CD4-positive, alpha-beta memory T cell (primary cell): Measurements from ENCODE around the gene ELANE. TPM values are rescaled to one million over a fixed set of nuclear protein-coding genes. Genes with fewer than 3 reads are reported as not detected.
A peak's percentile ranks its signal among the peaks of the same experiment; 100 is the strongest.

Experiments used
- CTCF ChIA-PET: fragments of 350-600 bp; sonication (Branson Sonifier 250); formaldehyde crosslinking; loops from one replicate; lab custom pipeline; 2021; ENCODE audit warnings: inconsistent platforms; ENCODE audit not compliant: partially characterized antibody; lab: Charles Lee
- POLR2A ChIA-PET: fragments of 350-600 bp; sonication (Branson Sonifier 250); formaldehyde crosslinking; loops from one replicate; lab custom pipeline; 2021; ENCODE audit not compliant: partially characterized antibody; lab: Charles Lee
- DNase-seq, 5 donors: peaks; one replicate each; pipeline versions ENCODE4 v3.0.0 to v3.0.0-alpha.2; 2020 to 2022; ENCODE audit warnings: mixed read lengths in 1 of 5
- H3K27ac ChIP-seq: one replicate; pipeline ENCODE4 v1.7.0; 2013; ENCODE audit warnings: low read depth, low read length
- H3K27me3 ChIP-seq: 2 replicates; pipeline ENCODE4 v1.7.0; 2013; ENCODE audit warnings: mild to moderate bottlenecking, low read length, moderate library complexity; ENCODE audit not compliant: insufficient read depth
- H3K36me3 ChIP-seq: 2 replicates; pipeline ENCODE4 v1.7.0; 2013; ENCODE audit warnings: mild to moderate bottlenecking, low read length, moderate library complexity; ENCODE audit not compliant: insufficient read depth
- H3K4me1 ChIP-seq: 2 replicates; pipeline ENCODE4 v1.7.0; 2013; ENCODE audit warnings: mild to moderate bottlenecking, low read length, moderate library complexity; ENCODE audit not compliant: insufficient read depth
- H3K4me3 ChIP-seq, 2 donors: one replicate each; pipeline ENCODE4 v1.7.0; 2013; ENCODE audit warnings: low read length in 2 of 2, mild to moderate bottlenecking in 1 of 2
- H3K9me3 ChIP-seq, 2 donors: one replicate each; pipeline ENCODE4 v1.7.0; 2013; ENCODE audit warnings: low read length in 2 of 2, control low read depth in 1 of 2; ENCODE audit not compliant: control insufficient read depth in 1 of 2
- H3K27ac Mint-ChIP-seq, 7 donors: one replicate each; pipeline ENCODE4 v1.8.0; 2020 to 2021; ENCODE audit warnings: mixed read lengths in 7 of 7, mild to moderate bottlenecking in 6 of 7, inconsistent platforms in 3 of 7, moderate library complexity in 3 of 7
- H3K27me3 Mint-ChIP-seq, 2 donors: one replicate each; pipeline ENCODE4 v1.8.0; 2020 to 2021; ENCODE audit warnings: mixed read lengths in 2 of 2
- H3K36me3 Mint-ChIP-seq, 2 donors: one replicate each; pipeline ENCODE4 v1.8.0; 2020 to 2021; ENCODE audit warnings: mixed read lengths in 2 of 2, inconsistent platforms in 1 of 2, mild to moderate bottlenecking in 1 of 2
- H3K4me1 Mint-ChIP-seq, 4 donors: one replicate each; pipeline ENCODE4 v1.8.0; 2020 to 2021; ENCODE audit warnings: mixed read lengths in 4 of 4, mild to moderate bottlenecking in 1 of 4
- H3K4me3 Mint-ChIP-seq, 8 donors: one replicate each; pipeline ENCODE4 v1.8.0; 2020 to 2021; ENCODE audit warnings: mixed read lengths in 8 of 8, mild to moderate bottlenecking in 7 of 8, moderate library complexity in 6 of 8, inconsistent platforms in 3 of 8
- H3K9me3 Mint-ChIP-seq, 8 donors: one replicate each; pipeline ENCODE4 v1.8.0; 2020 to 2021; ENCODE audit warnings: mixed read lengths in 8 of 8, mild to moderate bottlenecking in 5 of 8, inconsistent platforms in 3 of 8, moderate library complexity in 1 of 8
- intact Hi-C: fragments of 100-400 bp; cut with micrococcal nuclease; formaldehyde crosslinking; loops from one replicate; pipeline ENCODE4 v1.15.1; 2023
- polyA plus RNA-seq, 2 donors: library from polyadenylated mRNA; unstranded; fragments of 300-500 nt; fragmentation: Illumina TruSeq; gene quantifications; one replicate each; pipeline ENCODE4 v1.2.3, GENCODE V29; 2021
- total RNA-seq, 2 experiments: library from RNA; stranded (reverse); gene quantifications; one replicate each; pipeline ENCODE4 v1.2.3, GENCODE V29; 2021

ELANE gene
- total and polyA plus RNA-seq, 4 experiments from 2014 or later = not detected

- H3K36me3 ChIP-seq = peaks cover 70% of the 10 kb centered on the region
- no peaks in the 10 kb centered on the region for H3K27me3 ChIP-seq
- POLR2A ChIA-PET = no interaction called here
- no peak overlapping the region for H3K4me3 ChIP-seq
- no peak overlapping the region for H3K27ac Mint-ChIP-seq
- peaks cover 0 to 4% (median 0%) of the 10 kb centered on the region in 8 donors for H3K9me3 Mint-ChIP-seq
- no peaks in the 10 kb centered on the region for H3K9me3 ChIP-seq
- DNase-seq = no peak
- H3K4me1 Mint-ChIP-seq = peaks cover 17 to 42% (median 29%) of the 10 kb centered on the region in 4 donors
- no peaks in the 10 kb centered on the region for H3K27me3 Mint-ChIP-seq
- peaks cover 31% of the 10 kb centered on the region for H3K4me1 ChIP-seq
- H3K36me3 Mint-ChIP-seq = peaks cover 27 to 51% of the 10 kb centered on the region in 2 donors
- H3K4me3 Mint-ChIP-seq = no peak overlapping the region
- intact Hi-C loops = no loop called here
- CTCF ChIA-PET = interaction anchor here (1.1 kb wide), 1 partner anchor 58 kb away, joined by 3 read pairs; no protein-coding TSS in a partner anchor
- H3K27ac ChIP-seq = no peak overlapping the region
These were observed 46.2 kb upstream of the ELANE start for GRCh38 chr19:805600-806550.

- peak overlapping the region in 2 of 7 donors; percentile 73 to 82 for H3K27ac Mint-ChIP-seq
- no peaks in the 10 kb centered on the region for H3K27me3 Mint-ChIP-seq
- CTCF ChIA-PET = interaction anchor here (1.1 kb wide), 1 partner anchor 57 kb away, joined by 3 read pairs; no protein-coding TSS in a partner anchor
These were observed 45.2 kb upstream of the ELANE start for GRCh38 chr19:806815-807421.

GRCh38 chr19:807627-808422 is 44.3 kb upstream of the ELANE start:
- POLR2A ChIA-PET = interaction anchor here (1.4 kb wide), 1 partner anchor 8 kb away, joined by 6 read pairs; no protein-coding TSS in a partner anchor
- no peak overlapping the region for H3K27ac ChIP-seq
- H3K27me3 ChIP-seq = no peaks in the 10 kb centered on the region
- H3K4me3 ChIP-seq = no peak overlapping the region
- peaks cover 9 to 23% (median 16%) of the 10 kb centered on the region in 4 donors for H3K4me1 Mint-ChIP-seq
- no peak for DNase-seq
- peaks cover 12% of the 10 kb centered on the region for H3K4me1 ChIP-seq
- intact Hi-C loops = no loop called here
- peak overlapping the region in 3 of 7 donors; percentile 49 to 82 (median 73) for H3K27ac Mint-ChIP-seq
- H3K36me3 Mint-ChIP-seq = peaks cover 31 to 47% of the 10 kb centered on the region in 2 donors
- CTCF ChIA-PET = no interaction called here
- H3K27me3 Mint-ChIP-seq = no peaks in the 10 kb centered on the region
- no peaks in the 10 kb centered on the region for H3K9me3 ChIP-seq
- peaks cover 74% of the 10 kb centered on the region for H3K36me3 ChIP-seq
- H3K4me3 Mint-ChIP-seq = peak overlapping the region in 3 of 8 donors; percentile 15 to 55 (median 43)
- H3K9me3 Mint-ChIP-seq = peaks cover 0 to 6% (median 0%) of the 10 kb centered on the region in 8 donors

More at GRCh38 chr19:806815-807421, 45.2 kb upstream of the ELANE start:
- Histone ChIP-seq H3K9me3 (no peaks in the 10 kb centered on the region), H3K36me3 (peaks cover 74% of the 10 kb centered on the region), H3K4me3 (no peak overlapping the region), H3K27ac (no peak overlapping the region), H3K27me3 (no peaks in the 10 kb centered on the region), H3K4me1 (peaks cover 21% of the 10 kb centered on the region)
- intact Hi-C loops = no loop called here
- Mint-ChIP-seq H3K9me3 (peaks cover 0 to 4% (median 0%) of the 10 kb centered on the region in 8 donors), H3K4me1 (peaks cover 15 to 32% (median 23%) of the 10 kb centered on the region in 4 donors), H3K4me3 (peak overlapping the region in 2 of 8 donors; percentile 15 to 43), H3K36me3 (peaks cover 34 to 51% of the 10 kb centered on the region in 2 donors)
- no peak for DNase-seq
- POLR2A ChIA-PET = no interaction called here

GRCh38 chr19:808423-808775 is 43.7 kb upstream of the ELANE start:
- Histone ChIP-seq H3K4me3 (no peak overlapping the region), H3K36me3 (peaks cover 70% of the 10 kb centered on the region), H3K9me3 (no peaks in the 10 kb centered on the region), H3K27ac (no peak overlapping the region), H3K27me3 (no peaks in the 10 kb centered on the region), H3K4me1 (peaks cover 6% of the 10 kb centered on the region)
- H3K9me3 Mint-ChIP-seq = peaks cover 0 to 6% (median 0%) of the 10 kb centered on the region in 8 donors
- peaks cover 9 to 17% (median 13%) of the 10 kb centered on the region in 4 donors for H3K4me1 Mint-ChIP-seq
- POLR2A ChIA-PET = interaction anchor here (1.4 kb wide), 1 partner anchor 9 kb away, joined by 6 read pairs; no protein-coding TSS in a partner anchor
- intact Hi-C loops = no loop called here
- no peaks in the 10 kb centered on the region for H3K27me3 Mint-ChIP-seq
- CTCF ChIA-PET = interaction anchor here (0.8 kb wide), 1 partner anchor 325 kb away, joined by 3 read pairs; no protein-coding TSS in a partner anchor
- H3K4me3 Mint-ChIP-seq = no peak overlapping the region
- peaks cover 31 to 43% of the 10 kb centered on the region in 2 donors for H3K36me3 Mint-ChIP-seq
- DNase-seq = no peak
- peak overlapping the region in 1 of 7 donors; percentile 24 for H3K27ac Mint-ChIP-seq

GRCh38 chr19:810077-810855 is 41.8 kb upstream of the ELANE start:
- Mint-ChIP-seq H3K4me3 (no peak overlapping the region), H3K27ac (peak overlapping the region in 3 of 7 donors; percentile 29 to 41 (median 30)), H3K4me1 (peaks cover 6 to 10% (median 8%) of the 10 kb centered on the region in 4 donors), H3K27me3 (no peaks in the 10 kb centered on the region), H3K9me3 (peaks cover 0 to 12% (median 0%) of the 10 kb centered on the region in 8 donors), H3K36me3 (peaks cover 36 to 37% of the 10 kb centered on the region in 2 donors)
- H3K9me3 ChIP-seq = no peaks in the 10 kb centered on the region
- no peak for DNase-seq
- H3K27ac ChIP-seq = no peak overlapping the region
- no peak overlapping the region for H3K4me3 ChIP-seq
- no peaks in the 10 kb centered on the region for H3K27me3 ChIP-seq
- CTCF ChIA-PET = no interaction called here
- intact Hi-C loops = no loop called here
- POLR2A ChIA-PET = interaction anchor here (1.1 to 1.9 kb wide), 3 partner anchors 9 to 12 kb away, joined by 3 to 11 read pairs (median 4); partner anchors contain the start of gene PTBP1
- no peaks in the 10 kb centered on the region for H3K4me1 ChIP-seq
- H3K36me3 ChIP-seq = peaks cover 51% of the 10 kb centered on the region

GRCh38 chr19:810883-811489 is 41.1 kb upstream of the ELANE start:
- ChIA-PET POLR2A (interaction anchor here (1.4 to 1.9 kb wide), 2 partner anchors 10 to 13 kb away, joined by 4 to 11 read pairs; partner anchors contain the start of gene PTBP1), CTCF (no interaction called here)
- peaks cover 0 to 12% (median 0%) of the 10 kb centered on the region in 8 donors for H3K9me3 Mint-ChIP-seq
- Histone ChIP-seq H3K27ac (no peak overlapping the region), H3K36me3 (peaks cover 46% of the 10 kb centered on the region), H3K4me3 (no peak overlapping the region), H3K9me3 (no peaks in the 10 kb centered on the region), H3K4me1 (no peaks in the 10 kb centered on the region), H3K27me3 (no peaks in the 10 kb centered on the region)
- H3K4me1 Mint-ChIP-seq = peaks cover 8 to 12% (median 10%) of the 10 kb centered on the region in 4 donors
- DNase-seq = no peak
- H3K4me3 Mint-ChIP-seq = no peak overlapping the region
- H3K36me3 Mint-ChIP-seq = peaks cover 37 to 38% of the 10 kb centered on the region in 2 donors
- no peaks in the 10 kb centered on the region for H3K27me3 Mint-ChIP-seq
- peak overlapping the region in 1 of 7 donors; percentile 64 for H3K27ac Mint-ChIP-seq
- intact Hi-C loops = no loop called here
